CD4-positive, alpha-beta T cell treated with Interleukin-15 for 4 hours (primary cell): Measurements from ENCODE around the gene ARSI.

Experiments used
- DNase-seq: peaks from one replicate; pipeline ENCODE4 v3.0.0-alpha.2; 2020; ENCODE audit warnings: low spot score

Gene ARSI

DNA sequence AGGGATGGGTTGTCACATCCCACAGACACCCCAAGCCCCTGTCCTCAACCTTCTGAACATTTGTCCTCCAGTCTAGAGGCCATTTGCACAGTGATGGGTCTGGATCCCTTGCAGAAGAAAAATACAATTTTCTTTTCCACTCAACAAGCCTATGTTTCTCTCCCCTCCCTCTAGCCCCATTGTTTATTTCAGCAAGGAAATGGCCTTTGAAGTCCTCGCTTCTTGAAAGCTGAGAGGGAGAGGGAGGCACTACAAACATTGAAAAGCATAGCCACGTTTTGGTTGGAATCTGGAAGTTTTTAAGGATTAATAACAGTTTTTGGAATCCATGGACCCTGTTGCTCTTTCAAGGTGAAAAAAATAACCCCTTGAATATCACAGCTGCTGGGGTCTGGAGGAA lies 24.0 kb upstream of the ARSI start:
- DNase-seq, result no peak

DNA sequence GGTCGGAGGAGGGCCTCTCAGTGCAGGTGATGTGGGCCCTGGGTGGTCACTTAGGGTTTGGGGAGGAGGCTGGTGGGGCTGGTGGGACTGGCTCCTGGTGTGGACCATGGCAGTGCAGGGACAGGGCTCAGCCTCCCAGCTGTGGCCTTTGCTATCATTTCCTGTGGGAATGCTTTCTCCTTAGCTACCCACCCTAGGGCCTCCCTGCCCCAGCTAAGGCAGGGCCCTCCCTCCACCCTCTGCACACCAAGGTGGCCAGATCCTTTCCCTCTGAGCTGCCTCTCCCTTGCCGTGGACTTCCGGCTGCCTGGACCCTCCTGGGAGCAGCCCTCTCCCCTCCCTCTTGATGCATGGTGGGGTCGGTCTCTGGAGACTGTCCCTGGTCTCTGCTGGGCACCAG lies 22.7 kb upstream of the ARSI start:
- no peak for DNase-seq

DNA sequence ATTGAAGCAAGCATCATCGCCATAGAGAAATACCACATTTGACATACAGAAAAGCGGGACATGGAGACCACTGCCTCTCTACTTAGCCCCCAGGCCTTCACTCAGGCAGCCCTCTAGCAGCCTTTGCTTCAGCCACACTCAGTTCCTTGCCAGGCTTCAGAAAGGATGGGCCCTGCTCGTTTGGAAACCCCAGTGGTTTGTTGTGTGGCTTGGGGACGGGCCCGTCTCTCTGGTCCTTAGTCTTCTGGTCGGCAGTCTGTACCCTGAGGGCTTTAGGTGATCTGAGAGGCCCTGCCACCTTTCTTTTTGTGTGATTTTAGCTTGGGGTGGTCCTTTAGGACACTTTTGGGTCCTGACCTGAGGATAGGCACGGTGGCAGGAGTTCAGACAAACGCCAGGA lies 21.1 kb upstream of the ARSI start:
- DNase-seq, result no peak

DNA sequence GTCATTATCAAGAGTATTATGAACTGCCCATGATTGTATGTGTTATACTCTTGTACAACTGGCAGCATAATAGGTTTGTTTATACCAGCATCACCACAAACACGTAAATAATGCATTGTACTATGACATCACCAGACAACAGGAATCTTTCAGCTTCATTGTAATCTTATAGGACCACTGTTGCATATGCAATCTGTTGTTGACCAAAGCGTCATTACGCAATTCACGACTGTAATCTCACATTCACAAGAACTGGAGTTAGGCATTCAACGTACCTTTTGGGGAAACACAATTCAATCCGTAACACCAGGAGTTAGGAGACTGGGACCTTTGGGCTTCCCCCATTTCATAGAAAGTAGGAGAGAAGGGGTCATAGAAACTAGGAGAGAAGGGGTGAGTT lies 20.4 kb upstream of the ARSI start:
- DNase-seq, result no peak

DNA sequence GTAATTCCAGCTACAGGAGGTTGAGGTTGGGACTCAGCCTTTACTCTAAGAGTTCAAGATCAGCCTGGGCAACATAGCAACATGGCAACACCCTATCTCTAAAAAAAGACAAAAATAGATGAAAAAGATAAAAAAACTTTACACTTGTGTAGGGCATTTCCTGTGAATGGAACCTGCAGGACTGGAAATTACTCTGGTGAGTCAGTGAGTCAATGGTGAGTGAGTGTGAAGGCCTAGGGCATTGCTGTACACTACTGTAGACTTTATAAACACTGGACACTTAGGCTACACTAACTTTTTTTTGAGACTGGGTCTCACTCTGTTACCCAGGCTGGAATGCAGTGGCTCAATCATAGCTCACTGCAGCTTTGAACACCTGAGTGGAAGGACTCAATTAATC lies 19.5 kb upstream of the ARSI start:
- DNase-seq, result no peak

DNA sequence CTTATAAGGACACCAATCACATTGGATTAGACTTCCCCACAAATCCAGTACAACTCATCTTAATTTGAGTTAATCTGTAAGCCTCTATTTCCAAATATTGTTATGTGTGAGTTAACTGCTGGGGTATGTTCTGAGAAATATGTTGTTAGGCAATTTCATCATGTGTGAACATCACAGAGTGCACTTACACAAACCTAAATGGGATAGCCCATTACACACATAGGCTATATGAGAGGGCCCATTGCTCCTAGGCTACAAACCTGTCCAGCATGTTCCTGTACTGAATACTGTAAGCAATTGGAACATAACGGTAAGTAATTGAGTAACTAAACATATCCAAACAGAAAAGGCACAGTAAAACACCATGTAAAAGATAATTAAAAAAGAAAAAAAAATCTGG lies 19.1 kb upstream of the ARSI start:
- no peak for DNase-seq

DNA sequence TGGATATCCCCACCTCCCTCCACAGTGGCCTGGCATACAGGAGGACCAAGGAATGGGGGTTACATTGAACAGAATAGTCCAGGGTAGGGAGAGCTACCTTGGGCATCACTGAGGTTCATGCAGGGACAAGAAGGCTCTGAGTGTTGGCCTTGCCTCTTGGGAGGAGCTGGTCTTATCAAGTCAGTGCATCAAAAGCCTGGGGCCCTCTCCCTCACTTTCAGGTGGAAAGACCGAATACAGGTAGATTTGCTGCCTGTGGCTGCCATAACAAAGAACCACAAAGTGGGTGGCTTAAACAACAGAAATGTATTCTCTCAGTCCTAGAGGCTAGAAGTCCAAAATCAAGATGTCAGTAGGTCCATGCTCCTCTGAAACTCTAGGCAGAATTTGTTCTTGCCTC lies 18.5 kb upstream of the ARSI start:
- no peak for DNase-seq

DNA sequence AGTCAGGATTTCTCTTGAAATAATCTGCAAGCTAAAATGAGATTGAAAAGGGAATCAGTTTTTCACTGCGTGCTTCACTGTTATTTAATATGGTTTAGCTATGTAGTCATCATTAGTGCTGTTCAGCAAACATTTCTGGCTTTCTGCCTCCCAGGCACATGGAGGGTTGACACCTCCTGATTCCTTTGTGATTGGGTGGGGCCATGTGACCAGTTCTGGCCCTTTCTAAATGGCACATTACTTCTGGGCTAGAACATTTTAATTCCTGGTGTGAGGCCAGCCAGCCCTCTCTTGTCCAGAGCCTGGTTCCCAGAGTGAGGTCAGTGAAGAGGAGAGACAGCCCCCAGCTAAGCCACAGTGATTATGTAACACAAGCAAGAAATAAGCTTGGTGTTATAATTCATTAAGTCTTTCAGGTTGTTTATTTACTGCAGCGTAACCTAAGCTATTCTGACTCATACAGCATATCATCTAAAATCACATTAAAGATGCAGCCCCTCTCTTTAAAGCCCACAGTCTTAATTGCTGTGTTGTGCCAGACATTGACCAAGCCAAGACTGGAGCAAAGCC lies 17.4 kb upstream of the ARSI start:
- DNase-seq, result no peak

DNA sequence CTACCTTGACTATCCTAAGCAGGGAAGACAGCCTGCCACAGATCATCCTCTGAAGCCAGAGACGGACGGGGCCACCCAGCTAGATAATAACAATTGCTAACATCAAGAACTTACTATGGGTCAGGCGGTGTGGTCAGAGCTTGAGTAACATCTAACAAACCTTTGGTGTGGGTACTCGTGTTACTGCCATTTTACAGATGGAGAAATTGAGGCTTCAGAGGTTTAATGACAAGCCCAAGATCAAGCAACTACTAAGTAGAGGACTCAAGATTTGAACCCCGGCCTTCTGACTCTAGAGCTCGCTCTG lies 16.7 kb upstream of the ARSI start:
- DNase-seq, result no peak

DNA sequence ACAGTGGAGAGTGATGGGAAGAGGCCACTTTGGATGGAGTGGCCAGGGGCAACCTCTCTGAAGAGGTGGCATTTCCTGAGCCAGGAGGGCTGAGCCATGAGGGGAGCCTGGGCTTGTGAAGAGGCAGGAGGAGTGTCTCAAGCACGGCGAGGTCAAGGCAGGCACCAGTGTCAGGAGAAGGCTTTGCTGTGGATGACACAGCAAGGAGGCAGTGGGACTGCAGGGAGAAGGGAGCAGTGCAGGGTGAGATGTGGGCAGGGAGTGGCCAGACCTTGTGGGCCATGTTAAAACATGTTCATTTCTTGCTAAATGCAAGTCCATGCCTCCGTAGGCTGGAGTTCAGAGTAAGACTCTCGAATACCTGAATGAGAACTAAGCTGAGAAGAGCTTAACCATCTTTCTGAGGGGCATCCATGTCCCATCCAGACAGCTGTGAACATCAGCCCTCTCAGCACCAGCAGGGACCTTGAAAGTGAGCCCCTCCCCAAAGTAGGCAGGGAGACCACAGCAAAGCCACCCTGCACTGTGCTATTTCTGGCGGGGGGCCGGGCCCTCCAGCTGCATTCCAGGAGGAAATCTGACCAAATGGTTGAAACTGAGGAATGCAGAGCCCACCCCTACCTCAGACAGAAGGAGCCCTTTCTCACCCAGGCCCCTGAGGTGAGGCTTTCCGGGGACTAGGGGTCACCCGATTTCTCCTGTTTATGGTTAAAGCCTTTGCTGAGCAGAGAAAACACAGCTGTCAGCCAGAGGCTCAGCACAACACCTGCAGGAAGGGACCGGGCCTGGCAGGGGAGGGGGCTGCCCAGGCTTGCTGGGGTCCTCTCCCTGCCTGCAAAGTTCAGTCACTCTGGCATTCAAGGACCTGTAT lies 16.1 kb upstream of the ARSI start:
- DNase-seq, result no peak

DNA sequence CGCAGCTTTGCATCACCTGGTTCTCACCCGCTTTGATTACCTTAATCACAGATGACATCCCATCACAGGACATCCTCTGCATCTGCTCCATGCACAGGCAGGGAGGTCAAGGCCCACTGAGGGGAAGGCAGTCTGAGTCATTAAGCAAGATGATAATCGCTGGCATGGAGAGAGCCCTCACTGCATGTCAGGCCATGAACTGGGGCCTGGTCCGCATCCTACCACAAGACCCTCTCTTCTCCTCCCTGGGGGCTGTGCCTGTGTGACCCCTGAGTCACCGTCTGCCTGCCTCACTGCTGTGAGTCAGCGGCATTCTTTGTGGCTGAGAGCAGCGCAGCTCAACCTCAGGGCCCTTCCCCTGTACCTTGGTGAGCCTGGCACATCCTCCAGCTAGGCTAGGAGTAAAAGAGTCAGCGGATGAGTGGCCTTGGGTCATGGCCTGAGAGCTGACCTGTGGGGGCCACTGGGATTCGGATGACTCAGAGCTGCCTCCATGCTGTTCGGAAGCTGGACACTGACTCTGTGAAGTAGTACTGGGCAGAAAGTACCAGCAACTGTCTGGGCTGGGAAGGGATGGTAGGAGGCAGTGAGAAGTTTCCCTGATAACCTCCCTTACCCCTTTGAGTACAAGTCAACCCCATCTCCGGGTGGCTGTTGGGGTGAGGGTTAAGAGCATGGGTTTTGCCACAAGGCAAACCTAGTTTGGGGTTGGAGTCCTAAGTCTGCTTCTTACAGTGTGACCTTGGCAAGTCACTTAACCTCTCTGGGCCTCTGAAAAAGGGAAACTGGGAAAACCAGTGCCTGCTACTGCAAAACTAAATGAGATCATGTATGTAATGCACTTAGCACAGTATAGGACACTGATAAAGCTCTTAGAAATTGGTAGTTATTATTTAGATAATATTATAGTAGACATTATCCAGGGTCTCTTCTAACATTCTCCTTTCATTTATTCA lies 14.6 kb upstream of the ARSI start:
- DNase-seq, result no peak

DNA sequence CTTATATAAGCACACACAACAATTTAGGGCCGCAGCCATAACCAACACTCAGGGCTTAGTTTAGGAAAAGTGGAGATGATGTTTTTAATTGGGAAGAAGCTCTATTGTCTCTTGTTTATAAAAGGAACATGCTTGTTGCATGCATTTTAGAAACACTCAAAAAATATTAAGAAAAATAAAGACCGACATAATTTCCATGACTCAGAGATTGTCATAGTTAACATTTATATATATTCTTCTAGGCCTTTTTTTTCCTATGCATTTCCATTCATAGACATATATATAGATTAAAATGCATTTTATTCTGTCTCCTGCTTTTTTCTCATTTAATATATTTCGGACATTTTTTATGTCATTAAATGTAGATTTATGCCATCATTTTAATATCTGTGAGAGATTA lies 13.6 kb upstream of the ARSI start:
- DNase-seq, result no peak

DNA sequence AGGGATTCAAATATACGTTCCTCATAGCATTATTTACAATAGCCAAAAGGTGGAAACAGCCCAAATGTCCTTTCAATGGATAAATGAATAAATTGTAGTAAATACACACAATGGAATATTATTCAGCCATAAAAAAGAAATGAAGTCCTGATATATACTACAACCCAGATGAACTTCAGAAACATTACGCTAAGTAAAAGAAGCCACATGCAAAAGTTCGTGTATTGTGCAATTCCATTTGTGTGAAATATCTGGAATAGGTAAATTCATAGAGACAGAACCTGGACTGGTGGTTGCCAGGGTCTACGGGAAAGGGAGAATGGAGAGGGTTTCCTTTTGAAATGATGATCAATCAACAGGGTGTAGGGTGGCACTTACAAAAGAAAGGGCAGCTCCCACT lies 12.5 kb upstream of the ARSI start:
- no peak for DNase-seq

DNA sequence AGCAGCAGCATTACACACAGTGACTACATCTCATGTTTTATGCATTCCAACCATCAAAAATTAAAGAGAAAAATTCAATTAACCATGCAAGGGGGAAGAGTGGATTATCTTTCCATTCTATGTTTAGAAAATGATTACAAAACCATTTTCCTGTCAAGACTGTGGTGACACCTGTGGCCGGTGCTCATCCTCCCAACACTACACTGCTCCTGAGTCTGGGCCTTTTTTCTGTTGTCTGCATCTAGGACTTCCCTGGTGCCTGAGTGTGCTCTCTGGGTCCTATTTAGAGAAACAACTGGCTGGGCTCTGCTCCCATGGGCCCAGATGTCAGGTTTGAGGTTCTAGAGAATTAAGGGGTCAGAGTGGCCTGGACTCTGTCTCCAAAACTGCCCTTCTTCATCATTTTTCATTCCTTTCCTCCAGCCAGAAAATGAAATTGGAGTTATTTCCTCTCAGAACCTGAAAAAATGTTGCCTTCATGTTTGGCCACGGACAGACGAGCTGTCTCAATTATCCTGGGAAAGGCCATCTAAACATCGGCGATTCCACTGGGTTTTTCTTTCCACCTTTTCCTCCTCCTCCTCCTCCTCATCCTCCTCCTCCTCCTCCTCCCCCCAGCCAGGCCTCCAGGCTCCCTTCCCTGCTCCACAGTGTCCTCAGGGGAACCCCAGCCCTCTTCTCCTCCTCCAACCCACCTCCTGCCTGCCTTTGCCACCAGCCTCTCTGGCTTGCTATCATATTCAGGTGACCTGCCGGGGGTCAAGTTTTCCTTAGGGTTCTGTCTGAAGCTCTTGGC lies 11.4 kb upstream of the ARSI start:
- DNase-seq, result no peak

DNA sequence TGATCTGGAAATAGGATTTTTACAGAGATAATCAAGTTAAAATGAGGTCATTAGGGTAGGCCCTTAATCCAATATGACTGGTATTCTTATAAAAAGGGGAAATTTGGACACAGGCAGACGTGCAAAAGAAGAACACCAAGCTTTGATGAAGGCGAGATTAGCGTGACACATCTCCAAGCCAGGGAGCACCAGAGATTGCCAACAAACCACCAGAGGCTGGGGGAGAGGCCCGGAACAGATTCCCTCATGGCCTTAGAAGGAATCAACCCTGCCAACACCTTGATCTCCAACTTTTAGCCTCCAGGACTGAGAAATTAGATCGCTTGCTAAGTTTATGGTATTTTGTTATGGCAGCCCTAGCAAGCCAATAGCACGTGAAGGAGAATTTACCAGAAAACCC lies 10.8 kb upstream of the ARSI start:
- no peak for DNase-seq

DNA sequence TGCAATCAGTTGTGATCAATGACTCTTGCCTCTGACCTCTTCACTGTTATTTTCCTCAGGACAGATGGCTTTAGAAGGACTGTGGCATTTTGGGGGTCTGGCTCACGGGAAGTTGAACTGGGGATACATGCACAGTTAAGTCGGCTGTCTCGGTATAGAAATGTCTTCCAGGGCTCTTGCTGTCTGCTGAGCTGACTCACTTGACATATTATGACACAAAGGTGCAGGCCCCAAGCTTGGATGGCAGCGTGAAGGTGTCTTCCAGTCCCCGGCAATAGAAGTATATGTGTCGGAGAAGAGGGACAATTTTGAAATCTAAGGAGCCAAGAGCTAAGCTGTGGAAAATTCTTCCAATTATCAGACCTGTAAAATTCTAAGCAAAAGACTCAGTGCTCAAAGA lies 9.8 kb upstream of the ARSI start:
- DNase-seq, result no peak

DNA sequence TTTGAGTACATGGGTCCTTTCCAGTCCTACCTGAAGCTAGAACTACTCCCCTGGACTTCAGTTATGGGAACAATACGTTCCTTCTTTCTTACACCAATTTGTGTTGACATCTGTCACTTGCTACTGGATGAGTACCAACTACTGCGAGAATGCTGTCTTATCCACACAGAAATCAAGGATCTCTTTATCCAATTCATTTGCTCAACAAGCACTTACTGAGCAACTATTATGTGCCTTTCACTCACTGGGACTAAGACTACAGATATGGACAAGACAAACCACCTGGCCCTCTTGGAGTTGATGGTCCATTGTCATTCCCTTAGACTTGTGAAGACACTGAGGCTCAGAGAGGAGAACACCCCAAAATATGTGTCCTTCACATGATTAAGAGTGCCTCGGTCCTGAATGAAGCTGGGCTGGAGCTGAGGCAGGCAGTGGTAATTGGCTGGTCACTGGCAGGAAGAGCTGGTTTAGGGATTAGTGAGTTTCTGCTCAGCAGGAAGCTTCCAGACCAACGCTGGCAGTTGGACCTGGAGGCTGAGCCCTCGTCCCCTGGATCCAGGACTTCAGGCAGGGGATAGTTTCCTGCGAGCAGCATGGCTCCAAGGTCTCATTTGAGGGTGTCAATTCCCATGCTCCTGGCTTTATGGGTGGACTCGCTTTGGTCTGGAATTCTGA lies 8.4 kb upstream of the ARSI start:
- DNase-seq, result no peak

DNA sequence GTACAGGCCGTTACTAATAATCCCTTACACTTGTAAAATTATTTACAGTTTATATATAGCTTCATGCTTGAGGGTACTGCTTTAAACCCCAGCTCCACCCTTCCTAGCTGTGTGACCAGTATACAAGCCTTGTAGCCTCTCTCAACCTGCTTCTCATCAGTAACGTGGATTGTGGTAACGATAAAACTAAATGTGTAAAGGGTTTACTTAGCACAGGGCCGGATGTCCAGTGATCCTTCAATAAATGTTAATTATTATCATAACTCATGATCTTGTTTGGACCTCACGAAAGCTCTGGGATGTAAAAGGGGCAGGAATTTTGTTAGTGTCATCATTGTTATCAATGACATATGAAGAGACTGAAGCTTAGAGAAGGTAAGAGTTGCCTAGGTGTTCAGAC lies 7.5 kb upstream of the ARSI start:
- no peak for DNase-seq

DNA sequence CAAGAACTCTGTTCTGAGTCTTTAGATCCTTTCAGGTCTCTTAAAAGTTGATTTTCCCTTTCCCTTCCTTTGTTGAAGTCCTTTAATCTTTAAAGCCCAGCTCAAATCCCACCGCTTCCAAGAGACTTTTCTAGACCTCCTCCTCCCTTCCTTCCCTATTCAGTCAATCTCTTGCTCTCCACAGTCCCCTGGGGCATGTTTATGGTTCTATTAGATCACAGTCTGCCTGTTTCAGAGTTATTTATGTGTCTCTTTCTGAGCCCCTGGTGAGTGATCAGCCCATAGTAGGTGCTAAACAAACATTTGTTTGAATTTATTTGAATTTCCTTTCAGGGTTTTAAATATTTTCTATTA lies 7.2 kb upstream of the ARSI start:
- DNase-seq, result no peak

DNA sequence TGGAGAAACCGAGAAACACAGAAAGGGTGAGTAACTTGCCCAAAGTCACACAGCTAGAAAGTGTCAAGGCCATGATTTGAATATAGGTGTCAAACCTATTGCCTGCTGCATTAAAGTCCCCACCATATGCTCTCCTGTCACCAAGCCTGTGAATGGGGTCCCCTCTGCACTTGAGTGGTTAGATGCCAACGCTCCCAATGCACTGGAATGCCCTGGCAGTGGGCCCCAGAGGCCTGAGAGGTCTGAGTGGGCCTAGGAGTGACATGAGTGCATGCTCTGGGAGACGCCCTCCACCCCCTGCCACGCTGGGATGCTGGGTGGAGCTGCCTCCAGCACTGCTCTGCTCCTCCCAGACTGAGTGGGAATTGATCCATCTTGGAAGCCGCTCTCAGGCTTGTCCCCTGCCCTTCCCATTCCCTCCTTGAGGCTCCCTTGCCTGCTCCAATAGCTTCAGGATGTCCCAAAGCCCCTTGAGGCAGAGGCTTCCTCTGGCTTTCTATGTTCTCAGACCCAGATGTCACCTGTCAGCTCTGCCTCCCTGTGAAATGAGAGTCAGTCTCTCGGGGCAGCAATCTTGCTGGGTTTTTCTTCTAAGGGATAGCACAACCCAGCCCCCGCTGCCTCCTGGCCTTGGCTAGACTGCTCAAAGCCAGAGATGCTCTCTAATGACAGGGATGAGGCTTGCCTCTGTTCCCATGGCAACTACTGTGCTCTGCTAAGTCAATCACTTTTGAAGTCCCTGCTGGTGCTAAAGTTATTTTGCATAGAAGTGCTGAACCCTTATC lies 6.6 kb upstream of the ARSI start:
- no peak for DNase-seq
